GM12878 (cell line): ENCODE data around the gene CATSPER1. TPM values are rescaled to one million over a fixed set of nuclear protein-coding genes. Genes with fewer than 3 reads are reported as not detected.

Experiments
- ATAC-seq: fragments of 200-7000 bp; cut with Tn5 transposase; 3 replicates; pipeline ENCODE4 v1.9.1; 2020; ENCODE audit warnings: mild to moderate bottlenecking, moderate library complexity
- BruUV-seq: library from RNA; stranded (reverse); fragments of 400-500 nt; replicated peaks from 2 replicates; lab custom pipeline; 2021; lab: Mats Ljungman, UMichigan
- CTCF ChIA-PET: fragments of 300-600 bp; sonication (Branson Sonifier 250); formaldehyde crosslinking; extraction: SDS; loops from one replicate; lab custom pipeline; 2021; ENCODE audit warnings: inconsistent platforms; lab: Yijun Ruan, JAX
- POLR2A ChIA-PET: fragments of 350-600 bp; formaldehyde crosslinking; extraction: SDS; loops from one replicate; lab custom pipeline; 2021; ENCODE audit warnings: inconsistent platforms; lab: Charles Lee
- RAD21 ChIA-PET: fragments of 300-600 bp; sonication (Branson Sonifier 250); formaldehyde crosslinking; loops from one replicate; lab custom pipeline; 2023; ENCODE audit warnings: antibody characterized with exemption; ENCODE audit not compliant: unreplicated experiment; lab: Charles Lee
- SMC1A ChIA-PET: fragments of 300-600 bp; sonication (Branson Sonifier 250); formaldehyde crosslinking; loops from one replicate; lab custom pipeline; 2023; ENCODE audit not compliant: unreplicated experiment, uncharacterized antibody; lab: Charles Lee
- DNase-seq: peaks from one replicate; pipeline ENCODE4 v3.0.0-alpha.2; 2011; ENCODE audit warnings: low read depth, low spot score
- FAIRE-seq: peaks from 3 replicates; lab custom pipeline; 2011; peaks lifted over from hg19 to GRCh38; lab: Jason Lieb, UNC
- H2AFZ ChIP-seq: 2 replicates; pipeline ENCODE4 v1.6.0; 2011; ENCODE audit warnings: low read depth, low read length, control low read depth; ENCODE audit not compliant: control insufficient read depth
- H3K27ac ChIP-seq: 2 replicates; pipeline ENCODE4 v1.5.1; 2011; ENCODE audit warnings: control low read depth; ENCODE audit not compliant: control insufficient read depth, insufficient read depth
- H3K27me3 ChIP-seq, 2 experiments: replicated peaks in 1 of 2; 2 replicates each; pipeline versions ENCODE4 v1.6.0 to v1.6.1; 2011; ENCODE audit warnings: low read length in 1 of 2; ENCODE audit not compliant: control insufficient read depth in 2 of 2, insufficient read depth in 2 of 2
- H3K36me3 ChIP-seq, 2 experiments: 2 replicates each; pipeline ENCODE4 v1.5.1; 2011; ENCODE audit warnings: low read length in 1 of 2; ENCODE audit not compliant: control insufficient read depth in 2 of 2, insufficient read depth in 2 of 2
- H3K4me1 ChIP-seq: 2 replicates; pipeline ENCODE4 v1.6.1; 2011; ENCODE audit warnings: mild to moderate bottlenecking, low read length, moderate library complexity, mixed read lengths; ENCODE audit not compliant: control insufficient read depth, insufficient read depth
- H3K4me2 ChIP-seq: 2 replicates; pipeline ENCODE4 v1.6.0; 2011; ENCODE audit warnings: control low read depth; ENCODE audit not compliant: control insufficient read depth, insufficient read depth
- H3K4me3 ChIP-seq: fragments of 200-600 bp; sonication (generic); 2 replicates; pipeline ENCODE4 v1.5.1; 2016
- H3K79me2 ChIP-seq: 2 replicates; pipeline ENCODE4 v1.6.0; 2011; ENCODE audit warnings: low read length; ENCODE audit not compliant: control insufficient read depth, insufficient read depth
- H3K9ac ChIP-seq: 2 replicates; pipeline ENCODE4 v1.8.0; 2011; ENCODE audit warnings: low read length, control low read depth, mixed read lengths; ENCODE audit not compliant: control insufficient read depth, insufficient read depth
- H3K9me3 ChIP-seq: replicated peaks from 3 replicates; pipeline ENCODE4 v1.5.1; 2011; ENCODE audit warnings: mild to moderate bottlenecking, low read length; ENCODE audit not compliant: control insufficient read depth, insufficient read depth
- H4K20me1 ChIP-seq: 2 replicates; pipeline ENCODE4 v1.6.0; 2011; ENCODE audit not compliant: control insufficient read depth, insufficient read depth
- IRF3 ChIP-seq: fragments of 450-650 bp; IDR thresholded peaks from 2 replicates; pipeline ENCODE4 v1.6.1; 2014; ENCODE audit warnings: mild to moderate bottlenecking
- MYB ChIP-seq: fragments of 150-350 bp; IDR thresholded peaks from 2 replicates; pipeline ENCODE4 v1.6.1; 2014; ENCODE audit warnings: mild to moderate bottlenecking, low read depth, low read length, borderline replicate concordance
- RUNX3 ChIP-seq: IDR thresholded peaks from 2 replicates; pipeline ENCODE4 v1.6.1; 2012; ENCODE audit warnings: low read length, inconsistent platforms
- ZBTB11 ChIP-seq: fragments of 450-650 bp; formaldehyde crosslinking; IDR thresholded peaks from 2 replicates; pipeline ENCODE4 v1.5.0; 2022; ENCODE audit warnings: mild to moderate bottlenecking, missing genetic modification characterization
- WGBS: methylation state at CpG from one replicate; pipeline ENCODE4 v1.1.6; 2016; ENCODE audit warnings: low lambda C conversion rate; ENCODE audit not compliant: insufficient replicate concordance, insufficient coverage; ENCODE audit errors: missing lambda C conversion rate; 5-methylcytosine and 5-hydroxymethylcytosine counted together
- in situ Hi-C: fragments of 300-500 bp; cut with MboI; formaldehyde crosslinking; loops from 9 replicates; pipeline ENCODE4 v1.14.3; 2018; ENCODE audit warnings: mixed read lengths
- intact Hi-C: fragments of 100-400 bp; cut with micrococcal nuclease; formaldehyde crosslinking; loops from one replicate; pipeline ENCODE4 v1.14.2; 2022; ENCODE audit not compliant: unreplicated experiment
- polyA plus RNA-seq, 11 experiments: library from polyadenylated mRNA; depleted of rRNA in 4 of 11; unstranded in 6 of 11; stranded (reverse) in 5 of 11; fragments of >200 nt; fragmentation: Nextera tagmentation in 4 of 11; fragmentation: Illumina TruSeq in 1 of 11; extraction: Ambion mirVana in 4 of 11; extraction: Trizol in 1 of 11; gene quantifications; 1 replicate in 1 of 11; 2 replicates in 10 of 11; pipeline versions ENCODE4 v1.2.1 to v1.2.3, GENCODE V29; 2011 to 2016; ENCODE audit warnings: inconsistent platforms in 2 of 11, missing spikeins in 2 of 11, low read depth in 1 of 11
- total RNA-seq, 4 experiments: library from RNA; depleted of rRNA in 3 of 4; stranded (reverse); fragments of >200 nt in 3 of 4; fragmentation: Illumina TruSeq in 1 of 4; extraction: Trizol in 1 of 4; gene quantifications; 2 replicates each; pipeline versions ENCODE4 v1.2.1 to v1.2.3, GENCODE V29; 2013 to 2021

Gene CATSPER1
- total and polyA plus RNA-seq, 10 of the 15 experiments (the other 5 are each of a cell fraction or from before 2014, with no cell fraction given) = 0.02 to 0.05 TPM; not detected in 8

- Histone ChIP-seq H4K20me1 (no peaks in the 10 kb centered on the region), H3K4me1 (peaks cover 8% of the 10 kb centered on the region), H3K27me3 (no peaks in the 10 kb centered on the region)
- in situ Hi-C loops = no loop called here
- no peak for DNase-seq
- TF ChIP-seq MYB = no peak
- TF ChIP-seq ZBTB11 = no peak
- no peak for TF ChIP-seq IRF3
- TF ChIP-seq RUNX3 = no peak
- TF ChIP-seq, all 136 proteins: peak for 0
- no peak overlapping the region for H3K9ac ChIP-seq
- intact Hi-C loops = no loop called here
- ChIA-PET SMC1A (interaction anchor here (0.8 to 1.8 kb wide), 4 partner anchors 9 to 21 kb away, joined by 3 to 4 read pairs (median 4); no protein-coding TSS in a partner anchor), POLR2A (interaction anchor here (0.6 to 0.7 kb wide), 3 partner anchors 105 to 1180 kb away, joined by 3 to 6 read pairs (median 3); no protein-coding TSS in a partner anchor), RAD21 (no interaction called here), CTCF (interaction anchor here (1.9 to 6.4 kb wide), 3 partner anchors 9 to 34 kb away, joined by 5 to 94 read pairs (median 34); no protein-coding TSS in a partner anchor)
- no peak overlapping the region for H3K27ac ChIP-seq
- FAIRE-seq (no peak), ATAC-seq (no peak)
- peaks cover 37 to 47% of the 10 kb centered on the region in 2 experiments for H3K36me3 ChIP-seq
- 81% methylated on average over 7 of the region's 7 CpGs for WGBS
- H3K4me3 ChIP-seq = no peak overlapping the region
- no peak overlapping the region for H3K4me2 ChIP-seq
- no peak overlapping the region for H2AFZ ChIP-seq
- H3K79me2 ChIP-seq = peaks cover 27% of the 10 kb centered on the region
- BruUV-seq = no TSS peak
- no peaks in the 10 kb centered on the region; the same call in 2 of the 3 replicates for H3K9me3 ChIP-seq
Measured at GRCh38 chr11:66056501-66056900, 30.2 kb upstream of the CATSPER1 start.
